Testis (tissue), 3 donors: ENCODE measurements around the gene TMEM11. TPM values are rescaled to one million over a fixed set of nuclear protein-coding genes. Genes with fewer than 3 reads are reported as not detected.

ENCODE experiments used
- DNase-seq: peaks from one replicate; pipeline ENCODE4 v3.0.0-alpha.2; 2019
- H3K27ac ChIP-seq, 2 donors: fragments of 200-600 bp; sonication (generic); one replicate each; pipeline ENCODE4 v1.5.1; 2019
- H3K27me3 ChIP-seq: fragments of 200-600 bp; sonication (generic); one replicate; pipeline ENCODE4 v1.5.1; 2019
- H3K36me3 ChIP-seq: fragments of 200-600 bp; sonication (generic); one replicate; pipeline ENCODE4 v1.5.1; 2017; ENCODE audit warnings: low read depth; ENCODE audit errors: missing control alignments
- H3K4me1 ChIP-seq: fragments of 200-600 bp; sonication (generic); one replicate; pipeline ENCODE4 v1.5.1; 2019
- H3K4me3 ChIP-seq, 2 donors: fragments of 200-600 bp; sonication (generic); one replicate each; pipeline ENCODE4 v1.5.1; 2017 to 2019
- H3K9me3 ChIP-seq: fragments of 200-600 bp; sonication (generic); one replicate; pipeline ENCODE4 v1.5.1; 2017
- POLR2A ChIP-seq: fragments of 450-650 bp; IDR thresholded peaks from one replicate; pipeline ENCODE4 v1.6.1; 2017; ENCODE audit warnings: antibody characterized with exemption, mild to moderate bottlenecking, moderate library complexity
- WGBS, 2 donors: methylation state at CpG; one replicate each; pipeline ENCODE4 v1.1.5; 2018; 5-methylcytosine and 5-hydroxymethylcytosine counted together
- intact Hi-C: fragments of 100-400 bp; cut with DNase I; formaldehyde crosslinking; loops from one replicate; pipeline ENCODE4 v1.15.1; 2023; ENCODE audit warnings: low total_unique reads
- polyA plus RNA-seq: library from polyadenylated mRNA; stranded (reverse); fragments of 350-450 nt; fragmentation: Illumina TruSeq; extraction: RNeasy Lipid Tissue Mini Kit (QIAGEN cat#74804); gene quantifications from one replicate; pipeline ENCODE4 v1.2.3, GENCODE V29; 2014; ENCODE audit warnings: low read depth, low replicate concordance; ENCODE audit not compliant: insufficient read depth
- total RNA-seq, 2 donors: library from RNA; depleted of rRNA; stranded (reverse); fragments of >200 nt; gene quantifications; one replicate each; pipeline ENCODE4 v1.2.3, GENCODE V29; 2016
- TF ChIP-seq, protein P1 (sequence below), 3 experiments: fragments of 450-650 bp in 2 of 3; fragments of 200-600 bp in 1 of 3; sonication (generic) in 1 of 3; IDR thresholded peaks; one replicate each; pipeline ENCODE4 v1.5.1; 2016 to 2019; ENCODE audit warnings: antibody characterized with exemption in 3 of 3, mild to moderate bottlenecking in 2 of 3, moderate library complexity in 1 of 3

The TMEM11 gene
- total and polyA plus RNA-seq, 3 donors from 2014 or later: 38.9 to 55.2 (median 53.4) TPM

DNA sequence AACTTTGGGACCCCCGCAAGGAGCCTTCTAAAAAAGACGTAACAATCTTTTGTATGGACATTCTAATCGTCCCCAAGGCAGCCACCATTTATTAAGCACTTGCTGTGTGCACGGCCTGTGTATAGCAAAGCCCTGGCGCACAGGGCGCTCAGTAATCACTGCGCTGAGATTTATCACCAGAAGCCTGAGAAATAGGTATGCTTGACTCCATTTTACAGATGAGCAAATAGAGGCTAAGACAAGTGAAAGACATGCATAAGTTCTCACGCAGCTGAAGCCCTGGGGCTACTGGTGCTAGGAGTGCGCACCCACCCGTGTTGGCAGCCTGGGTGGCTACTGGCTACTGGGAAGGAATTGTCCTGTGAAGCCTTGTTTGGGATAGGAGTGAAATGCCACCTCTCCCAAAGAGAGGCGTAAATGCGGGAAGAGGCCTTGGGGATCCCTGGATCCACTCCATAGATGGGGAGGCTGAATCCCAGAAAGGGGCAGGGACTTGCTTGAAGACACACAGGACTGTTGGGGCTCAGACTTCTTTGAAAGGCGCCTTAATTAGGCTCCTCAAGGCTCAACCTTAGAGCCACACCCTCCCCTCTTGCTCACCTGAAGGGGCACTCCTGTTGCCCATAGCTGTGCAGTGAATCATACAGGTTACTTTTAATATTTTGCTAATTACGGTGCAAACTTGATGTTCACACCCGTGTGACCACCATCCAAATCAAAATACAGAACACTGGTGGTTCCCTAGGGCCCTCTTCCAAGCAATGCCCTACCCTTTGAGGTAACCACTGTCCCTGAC is 39.9 kb upstream of the TMEM11 start:
- no peaks in the 10 kb centered on the region for H3K36me3 ChIP-seq
- H3K4me1 ChIP-seq: peaks cover 17% of the 10 kb centered on the region
- peak overlapping the region; percentile 62 to 79 for H3K27ac ChIP-seq
- DNase-seq: no peak
- H3K9me3 ChIP-seq: no peaks in the 10 kb centered on the region
- H3K4me3 ChIP-seq: peak overlapping the region; percentile 59 to 68
- TF ChIP-seq, protein P1, sequence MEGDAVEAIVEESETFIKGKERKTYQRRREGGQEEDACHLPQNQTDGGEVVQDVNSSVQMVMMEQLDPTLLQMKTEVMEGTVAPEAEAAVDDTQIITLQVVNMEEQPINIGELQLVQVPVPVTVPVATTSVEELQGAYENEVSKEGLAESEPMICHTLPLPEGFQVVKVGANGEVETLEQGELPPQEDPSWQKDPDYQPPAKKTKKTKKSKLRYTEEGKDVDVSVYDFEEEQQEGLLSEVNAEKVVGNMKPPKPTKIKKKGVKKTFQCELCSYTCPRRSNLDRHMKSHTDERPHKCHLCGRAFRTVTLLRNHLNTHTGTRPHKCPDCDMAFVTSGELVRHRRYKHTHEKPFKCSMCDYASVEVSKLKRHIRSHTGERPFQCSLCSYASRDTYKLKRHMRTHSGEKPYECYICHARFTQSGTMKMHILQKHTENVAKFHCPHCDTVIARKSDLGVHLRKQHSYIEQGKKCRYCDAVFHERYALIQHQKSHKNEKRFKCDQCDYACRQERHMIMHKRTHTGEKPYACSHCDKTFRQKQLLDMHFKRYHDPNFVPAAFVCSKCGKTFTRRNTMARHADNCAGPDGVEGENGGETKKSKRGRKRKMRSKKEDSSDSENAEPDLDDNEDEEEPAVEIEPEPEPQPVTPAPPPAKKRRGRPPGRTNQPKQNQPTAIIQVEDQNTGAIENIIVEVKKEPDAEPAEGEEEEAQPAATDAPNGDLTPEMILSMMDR (IDR thresholded peaks at IDR 0.05): no peak
- TF ChIP-seq POLR2A: no peak
- H3K27me3 ChIP-seq: no peaks in the 10 kb centered on the region
- intact Hi-C loops: no loop called here
- 33 to 34% methylated on average over 15 of the region's 15 CpGs for WGBS, 2 donors

DNA sequence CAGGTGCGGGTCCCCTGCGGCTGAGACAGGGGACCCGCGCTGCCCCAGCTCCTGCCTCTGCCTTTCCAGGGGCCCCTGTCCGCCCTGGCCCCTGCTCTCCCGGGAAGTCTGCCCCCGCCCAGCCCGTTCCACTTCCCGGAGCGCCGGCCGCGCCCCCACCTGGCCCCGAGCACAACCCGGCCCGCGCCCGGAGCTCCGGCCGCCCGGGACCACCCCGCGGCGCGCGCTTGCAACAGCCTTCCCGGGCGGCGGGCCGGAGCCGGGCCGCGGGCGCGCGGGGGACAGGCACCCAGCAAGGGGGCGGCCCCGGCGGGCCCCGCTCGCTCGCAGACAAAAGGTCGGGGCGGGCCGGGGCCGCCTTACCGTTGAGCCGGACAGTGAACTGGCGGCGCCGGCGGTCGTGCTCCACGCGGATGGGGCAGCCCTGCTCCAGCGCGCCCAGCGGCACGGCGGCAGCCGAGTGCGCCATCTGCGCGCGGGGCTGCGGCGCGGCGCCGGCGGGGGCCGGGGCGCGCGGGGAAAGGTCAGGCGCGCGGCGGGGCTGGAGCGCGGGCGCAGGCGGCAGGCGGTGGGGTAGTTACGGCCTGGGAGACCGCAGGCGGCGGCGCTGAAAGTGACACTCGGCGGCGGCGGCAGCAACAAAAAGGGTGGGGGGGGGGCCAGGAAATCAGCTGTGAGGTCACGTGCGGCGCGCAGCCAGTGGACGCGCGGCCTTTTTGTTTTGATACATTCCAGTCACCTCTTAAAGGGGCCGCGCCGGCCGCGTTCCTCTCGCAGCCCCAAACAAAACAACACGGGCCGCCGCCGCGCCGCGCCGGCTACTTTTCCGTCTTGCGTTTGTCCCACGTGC is 39.1 kb upstream of the TMEM11 start, which contains the start of gene NATD1:
NATD1 (minus strand) TSS at position 615 of the 850 bp plus-strand sequence; CDS start at position 469, 146 bp downstream.
- peak; percentile 96 for DNase-seq
- Histone ChIP-seq H3K4me1 (peaks cover 17% of the 10 kb centered on the region), H3K36me3 (no peaks in the 10 kb centered on the region), H3K27me3 (no peaks in the 10 kb centered on the region), H3K27ac (peak within 1 kb of the TSS; percentile 62 to 79), H3K9me3 (no peaks in the 10 kb centered on the region), H3K4me3 (peak within 1 kb of the TSS; percentile 68 to 71)
- intact Hi-C loops: no loop called here
- WGBS, 2 donors: 0% methylated on average over 25 to 55 of the region's 117 CpGs
- no peak for TF ChIP-seq POLR2A
- TF ChIP-seq, protein P1 (IDR thresholded peaks at IDR 0.05): no peak

DNA sequence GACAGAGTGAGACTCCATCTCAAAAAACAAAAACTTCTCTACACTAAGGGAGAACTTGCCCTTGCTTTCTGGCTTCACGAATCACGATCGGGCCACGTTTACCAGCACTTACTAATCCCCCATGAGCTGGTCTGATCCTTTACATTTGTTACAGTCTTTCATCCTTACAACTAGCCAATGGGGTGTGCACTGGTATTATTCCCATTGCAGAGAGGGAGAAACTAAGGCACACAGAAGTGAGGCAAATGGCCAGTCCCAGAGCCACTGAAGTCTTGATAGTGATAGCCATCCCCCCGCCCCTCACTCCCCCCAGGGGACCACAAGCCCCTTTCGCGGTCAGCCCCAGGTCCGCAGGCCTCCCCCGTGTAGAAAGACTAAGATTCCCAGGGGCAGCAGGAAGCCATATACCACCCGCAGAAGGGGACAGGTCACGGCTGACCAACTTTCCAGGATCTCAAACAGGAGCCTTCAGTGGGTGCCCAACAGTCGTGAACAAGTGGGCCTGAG is 38.4 kb upstream of the TMEM11 start:
- peaks cover 17% of the 10 kb centered on the region for H3K4me1 ChIP-seq
- H3K9me3 ChIP-seq: no peaks in the 10 kb centered on the region
- H3K27ac ChIP-seq: peak overlapping the region; percentile 16 to 79
- DNase-seq: no peak
- TF ChIP-seq POLR2A: no peak
- TF ChIP-seq, protein P1 (IDR thresholded peaks at IDR 0.05): no peak
- 8 to 9% methylated on average over 9 to 12 of the region's 12 CpGs for WGBS, 2 donors
- H3K27me3 ChIP-seq: no peaks in the 10 kb centered on the region
- no peaks in the 10 kb centered on the region for H3K36me3 ChIP-seq
- peak overlapping the region; percentile 68 to 71 for H3K4me3 ChIP-seq
- intact Hi-C loops: no loop called here

DNA sequence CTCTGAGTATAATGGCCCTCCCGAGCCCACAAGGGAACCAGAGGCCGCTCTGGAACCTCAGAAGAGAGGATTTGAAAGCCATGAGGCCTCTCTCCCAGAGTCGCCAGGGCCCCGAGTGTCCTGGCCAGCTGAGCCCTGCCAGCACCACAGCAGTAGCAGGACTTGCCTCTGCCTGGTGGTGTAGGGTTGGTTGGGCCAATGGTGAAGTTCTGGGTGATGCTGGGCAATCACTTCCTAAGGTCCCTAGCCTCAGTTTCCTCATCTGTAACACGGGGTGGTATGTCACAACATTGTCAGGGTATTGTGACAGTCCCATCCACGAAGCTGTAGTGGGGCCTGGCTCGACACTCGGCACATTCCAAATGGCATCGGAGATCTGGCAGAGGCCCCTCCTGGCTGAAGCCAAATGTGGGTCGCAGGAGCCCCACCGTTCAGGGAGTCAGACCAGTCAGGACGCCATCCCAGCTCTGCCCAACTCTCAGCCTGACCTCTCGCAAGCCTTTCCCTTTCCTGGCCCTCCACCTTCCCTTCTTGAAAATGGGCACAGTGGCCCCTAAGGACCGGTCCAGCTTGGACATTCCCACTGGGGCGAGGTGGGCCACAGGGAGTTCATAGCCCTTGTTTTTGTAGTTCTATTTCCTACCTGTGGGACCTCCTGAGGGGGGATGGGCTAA is 37.5 kb upstream of the TMEM11 start:
- H3K4me1 ChIP-seq: peaks cover 17% of the 10 kb centered on the region

More for the DNA sequence above, 37.5 kb upstream of the TMEM11 start:
- Histone ChIP-seq H3K27ac (peak overlapping the region; percentile 16 to 32), H3K27me3 (no peaks in the 10 kb centered on the region), H3K9me3 (no peaks in the 10 kb centered on the region), H3K36me3 (no peaks in the 10 kb centered on the region), H3K4me3 (no peak overlapping the region)
- TF ChIP-seq, protein P1 (IDR thresholded peaks at IDR 0.05): no peak
- no peak for TF ChIP-seq POLR2A
- intact Hi-C loops: no loop called here
- no peak for DNase-seq
- 78 to 83% methylated on average over 9 to 15 of the region's 15 CpGs for WGBS, 2 donors
